IMR-90 (cell line): Measurements from ENCODE around the gene ABHD17B. TPM values are rescaled to one million over a fixed set of nuclear protein-coding genes. Genes with fewer than 3 reads are reported as not detected.

ENCODE experiments used
- ATAC-seq: fragments of 200-7000 bp; cut with Tn5 transposase; 2 replicates; pipeline ENCODE4 v1.9.1; 2020; ENCODE audit warnings: low read depth, mild to moderate bottlenecking, moderate library complexity
- BruUV-seq: library from RNA; stranded (reverse); fragments of 400-500 nt; replicated peaks from 2 replicates; lab custom pipeline; 2021; lab: Mats Ljungman, UMichigan
- CTCF ChIA-PET: fragments of 300-600 bp; formaldehyde crosslinking; extraction: SDS; loops from one replicate; lab custom pipeline; 2021; ENCODE audit warnings: antibody characterized with exemption; lab: Yijun Ruan, JAX
- POLR2A ChIA-PET: fragments of 300-600 bp; sonication (Branson Sonifier 250); formaldehyde crosslinking; loops from one replicate; lab custom pipeline; 2022; ENCODE audit warnings: antibody characterized with exemption; ENCODE audit not compliant: unreplicated experiment; lab: Charles Lee
- DNase-seq: peaks from one replicate; pipeline ENCODE4 v3.0.0; 2013
- H2AFZ ChIP-seq: replicated peaks from 2 replicates; pipeline ENCODE3; 2013; ENCODE audit warnings: low read length, mild to moderate bottlenecking; ENCODE audit not compliant: poor library complexity
- H2AK5ac ChIP-seq: 2 replicates; pipeline ENCODE4 v1.6.1; 2013; ENCODE audit warnings: low read depth, low read length, inconsistent platforms
- H2AK9ac ChIP-seq: replicated peaks from 2 replicates; pipeline ENCODE3; 2013; ENCODE audit warnings: mild to moderate bottlenecking, low read depth, low read length, moderate library complexity; ENCODE audit not compliant: poor library complexity
- H2BK120ac ChIP-seq: 2 replicates; pipeline ENCODE4 v1.6.1; 2013; ENCODE audit warnings: low read depth, low read length, inconsistent platforms
- H2BK15ac ChIP-seq: 3 replicates; pipeline ENCODE4 v1.6.1; 2013; ENCODE audit warnings: low read depth, low read length, inconsistent platforms
- H2BK20ac ChIP-seq: 2 replicates; pipeline ENCODE4 v1.6.1; 2013; ENCODE audit warnings: low read depth, mild to moderate bottlenecking, inconsistent platforms, low read length, moderate library complexity
- H2BK5ac ChIP-seq: 2 replicates; pipeline ENCODE4 v1.6.1; 2013; ENCODE audit warnings: mild to moderate bottlenecking, low read depth, low read length, inconsistent platforms; ENCODE audit not compliant: poor library complexity, severe bottlenecking
- H3K14ac ChIP-seq: replicated peaks from 2 replicates; pipeline ENCODE4 v1.6.1; 2013; ENCODE audit warnings: low read depth, low read length, inconsistent platforms
- H3K18ac ChIP-seq: 2 replicates; pipeline ENCODE4 v1.6.1; 2013; ENCODE audit warnings: low read depth, low read length, control low read depth
- H3K23ac ChIP-seq: 2 replicates; pipeline ENCODE4 v1.6.1; 2013; ENCODE audit warnings: low read depth, low read length, inconsistent platforms
- H3K27ac ChIP-seq: 2 replicates; pipeline ENCODE4 v1.5.1; 2013; ENCODE audit warnings: mild to moderate bottlenecking, control low read depth, low read length; ENCODE audit not compliant: insufficient read depth
- H3K27me3 ChIP-seq: 2 replicates; pipeline ENCODE4 v1.6.1; 2013; ENCODE audit warnings: low read length; ENCODE audit not compliant: control insufficient read depth, insufficient read depth
- H3K36me3 ChIP-seq: 2 replicates; pipeline ENCODE4 v1.6.1; 2013; ENCODE audit warnings: low read length, mixed read lengths; ENCODE audit not compliant: control insufficient read depth, insufficient read depth
- H3K4ac ChIP-seq: 2 replicates; pipeline ENCODE4 v1.6.1; 2013; ENCODE audit warnings: low read depth, low read length, inconsistent platforms
- H3K4me1 ChIP-seq: 2 replicates; pipeline ENCODE4 v1.6.1; 2013; ENCODE audit warnings: low read length, mixed read lengths; ENCODE audit not compliant: control insufficient read depth, insufficient read depth
- H3K4me2 ChIP-seq: 2 replicates; pipeline ENCODE4 v1.6.1; 2013; ENCODE audit warnings: low read depth, mild to moderate bottlenecking, control low read depth, low read length, moderate library complexity
- H3K4me3 ChIP-seq: 2 replicates; pipeline ENCODE4 v1.5.1; 2013; ENCODE audit warnings: low read depth, mild to moderate bottlenecking, control low read depth, low read length, moderate library complexity; ENCODE audit not compliant: insufficient read depth
- H3K56ac ChIP-seq: 2 replicates; pipeline ENCODE4 v1.6.1; 2013; ENCODE audit warnings: low read length, inconsistent platforms; ENCODE audit not compliant: insufficient read depth; ENCODE audit errors: extremely low read depth
- H3K79me1 ChIP-seq, 2 experiments: 2 replicates each; pipeline ENCODE4 v1.6.1; 2013; ENCODE audit warnings: low read length in 2 of 2, inconsistent platforms in 1 of 2, low read depth in 1 of 2
- H3K9ac ChIP-seq: 2 replicates; pipeline ENCODE4 v1.6.1; 2013; ENCODE audit warnings: low read depth, low read length, control low read depth
- H3K9me1 ChIP-seq: 2 replicates; pipeline ENCODE4 v1.6.1; 2013; ENCODE audit warnings: low read length, inconsistent platforms; ENCODE audit not compliant: insufficient read depth
- H3K9me3 ChIP-seq: 2 replicates; pipeline ENCODE4 v1.6.1; 2013; ENCODE audit warnings: low read length; ENCODE audit not compliant: control insufficient read depth, insufficient read depth
- H4K20me1 ChIP-seq: 2 replicates; pipeline ENCODE4 v1.6.1; 2013; ENCODE audit warnings: low read length, inconsistent platforms; ENCODE audit not compliant: insufficient read depth
- H4K5ac ChIP-seq: 2 replicates; pipeline ENCODE4 v1.6.1; 2013; ENCODE audit warnings: mild to moderate bottlenecking, low read depth, low read length, control low read depth
- H4K8ac ChIP-seq, 2 experiments: 2 replicates each; pipeline ENCODE4 v1.6.1; 2013; ENCODE audit warnings: low read depth in 2 of 2, low read length in 2 of 2, control low read depth in 1 of 2, inconsistent platforms in 1 of 2
- H4K91ac ChIP-seq: 2 replicates; pipeline ENCODE4 v1.6.1; 2013; ENCODE audit warnings: low read depth, low read length, inconsistent platforms; ENCODE audit not compliant: insufficient read depth
- MAZ ChIP-seq: IDR thresholded peaks from 2 replicates; pipeline ENCODE4 v1.6.1; 2012; ENCODE audit warnings: low read depth, mild to moderate bottlenecking, low read length, improper control_type of control experiment, moderate library complexity, borderline replicate concordance
- MXI1 ChIP-seq: IDR thresholded peaks from 2 replicates; pipeline ENCODE4 v1.6.1; 2012; ENCODE audit warnings: low read depth, mild to moderate bottlenecking, low read length, moderate library complexity, borderline replicate concordance
- NFE2L2 ChIP-seq: fragments of 150-350 bp; IDR thresholded peaks from 2 replicates; pipeline ENCODE4 v1.6.1; 2016; ENCODE audit warnings: low read depth, mild to moderate bottlenecking, low read length
- RFX5 ChIP-seq: IDR thresholded peaks from 2 replicates; pipeline ENCODE4 v1.8.0; 2012; ENCODE audit warnings: low read depth, mild to moderate bottlenecking, low read length, moderate library complexity
- WGBS, 2 experiments: methylation state at CpG; one replicate each; pipeline versions ENCODE4 v1.1.5 to v1.1.7; 2013; ENCODE audit warnings: missing lambda C conversion rate in 2 of 2; ENCODE audit not compliant: insufficient read length in 1 of 2; ENCODE audit errors: extremely low coverage in 2 of 2; 5-methylcytosine and 5-hydroxymethylcytosine counted together
- dilution Hi-C: fragments of 300-500 bp; cut with HindIII; formaldehyde crosslinking; loops from one replicate; pipeline ENCODE4 v1.14.3; 2018; ENCODE audit warnings: low sequenced_read_pairs; ENCODE audit not compliant: unreplicated experiment
- in situ Hi-C: fragments of 300-500 bp; cut with MboI; formaldehyde crosslinking; loops from 3 replicates; pipeline ENCODE4 v1.14.3; 2019; ENCODE audit warnings: low sequenced_read_pairs, inconsistent platforms, mixed read lengths
- intact Hi-C: fragments of 100-400 bp; cut with micrococcal nuclease; formaldehyde crosslinking; loops from 2 replicates; pipeline ENCODE4 v1.10.0; 2022
- polyA plus RNA-seq, 3 experiments: library from polyadenylated mRNA; depleted of rRNA; stranded (reverse); fragments of >200 nt; gene quantifications; 2 replicates each; pipeline ENCODE4 v1.2.3, GENCODE V29; 2012; ENCODE audit warnings: low replicate concordance in 1 of 3
- total RNA-seq: library from RNA; depleted of rRNA; stranded (reverse); fragments of >200 nt; gene quantifications from 2 replicates; pipeline ENCODE4 v1.2.3, GENCODE V29; 2012
- TF ChIP-seq, protein P1 (sequence below): fragments of 150-350 bp; IDR thresholded peaks from 2 replicates; pipeline ENCODE4 v1.6.1; 2017; ENCODE audit warnings: mild to moderate bottlenecking, antibody characterized with exemption, low read length, low read depth
- TF ChIP-seq, protein P2 (sequence below): fragments of 150-350 bp; IDR thresholded peaks from 2 replicates; pipeline ENCODE4 v1.6.1; 2016; ENCODE audit warnings: low read depth, mild to moderate bottlenecking, low read length, moderate library complexity, borderline replicate concordance

The ABHD17B gene
- total and polyA plus RNA-seq, 2 of the 4 experiments (the other 2 are of a cell fraction) = 7.5 to 16.8 TPM

DNA sequence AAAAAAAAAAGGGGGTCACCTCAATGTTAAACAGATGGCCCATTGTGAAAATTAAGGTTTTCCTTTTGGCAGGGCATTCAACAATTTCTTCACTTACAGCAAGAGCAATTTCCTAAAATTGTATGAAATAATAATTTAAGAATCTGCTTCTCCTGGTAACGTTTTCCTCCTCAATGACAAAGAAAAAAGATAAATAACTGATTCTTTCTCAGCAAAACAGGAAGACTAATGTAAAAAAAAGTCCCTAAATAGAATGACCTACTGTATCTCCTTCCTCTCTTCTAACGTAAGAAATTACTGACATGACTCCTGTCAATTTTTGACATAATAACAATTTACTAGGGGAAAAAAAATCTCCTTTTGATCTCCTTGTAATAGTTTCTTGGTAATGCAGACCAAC, 25.5 kb downstream of the ABHD17B start:
- in situ Hi-C loops = no loop called here
- dilution Hi-C loops = no loop called here
- H3K27me3 ChIP-seq = no peaks in the 10 kb centered on the region
- H3K4me1 ChIP-seq = 0 out of 2 replicates have a peak, but pooled peaks cover 1% of the 10 kb centered on the region
- H4K5ac ChIP-seq = no peak overlapping the region
- no peak overlapping the region for H3K4me3 ChIP-seq
- H3K56ac ChIP-seq = no peak overlapping the region
- peaks cover 10 to 15% of the 10 kb centered on the region in 2 experiments; a peak in 2 of 4 replicates for H3K79me1 ChIP-seq
- peaks cover 4% of the 10 kb centered on the region for H4K20me1 ChIP-seq
- no peak overlapping the region for H3K18ac ChIP-seq
- no TSS peak for BruUV-seq
- H3K4me2 ChIP-seq = no peak overlapping the region
- H2BK5ac ChIP-seq = no peak overlapping the region
- no peak for ATAC-seq
- no peak overlapping the region for H3K9ac ChIP-seq
- no peak for DNase-seq
- H3K4ac ChIP-seq = no peak overlapping the region
- H3K9me1 ChIP-seq = no peaks in the 10 kb centered on the region; the same call in 1 of the 2 replicates
- intact Hi-C loops = no loop called here
- POLR2A ChIA-PET = no interaction called here
- TF ChIP-seq, protein P1, sequence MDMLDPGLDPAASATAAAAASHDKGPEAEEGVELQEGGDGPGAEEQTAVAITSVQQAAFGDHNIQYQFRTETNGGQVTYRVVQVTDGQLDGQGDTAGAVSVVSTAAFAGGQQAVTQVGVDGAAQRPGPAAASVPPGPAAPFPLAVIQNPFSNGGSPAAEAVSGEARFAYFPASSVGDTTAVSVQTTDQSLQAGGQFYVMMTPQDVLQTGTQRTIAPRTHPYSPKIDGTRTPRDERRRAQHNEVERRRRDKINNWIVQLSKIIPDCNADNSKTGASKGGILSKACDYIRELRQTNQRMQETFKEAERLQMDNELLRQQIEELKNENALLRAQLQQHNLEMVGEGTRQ = no peak
- TF ChIP-seq MAZ = no peak
- TF ChIP-seq RFX5 = no peak
- no peak for TF ChIP-seq MXI1
- TF ChIP-seq, protein P2, sequence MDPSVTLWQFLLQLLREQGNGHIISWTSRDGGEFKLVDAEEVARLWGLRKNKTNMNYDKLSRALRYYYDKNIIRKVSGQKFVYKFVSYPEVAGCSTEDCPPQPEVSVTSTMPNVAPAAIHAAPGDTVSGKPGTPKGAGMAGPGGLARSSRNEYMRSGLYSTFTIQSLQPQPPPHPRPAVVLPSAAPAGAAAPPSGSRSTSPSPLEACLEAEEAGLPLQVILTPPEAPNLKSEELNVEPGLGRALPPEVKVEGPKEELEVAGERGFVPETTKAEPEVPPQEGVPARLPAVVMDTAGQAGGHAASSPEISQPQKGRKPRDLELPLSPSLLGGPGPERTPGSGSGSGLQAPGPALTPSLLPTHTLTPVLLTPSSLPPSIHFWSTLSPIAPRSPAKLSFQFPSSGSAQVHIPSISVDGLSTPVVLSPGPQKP = no peak
- TF ChIP-seq NFE2L2 = no peak
- H2BK20ac ChIP-seq = no peak overlapping the region
- H3K27ac ChIP-seq = no peak overlapping the region
- H3K9me3 ChIP-seq = peaks cover 3% of the 10 kb centered on the region
- no peak overlapping the region for H4K91ac ChIP-seq
- H3K36me3 ChIP-seq = no peaks in the 10 kb centered on the region
- no peak overlapping the region for H2BK15ac ChIP-seq
- no peak overlapping the region for H3K14ac ChIP-seq
- CTCF ChIA-PET = no interaction called here
- no CpG with 5 or more reads among the region's 2 CpGs for WGBS, 2 experiments
- no peak overlapping the region for H2AK5ac ChIP-seq
- no peak overlapping the region for H2AK9ac ChIP-seq
- H2AFZ ChIP-seq = no peak overlapping the region
- no peak overlapping the region for H3K23ac ChIP-seq
- no peak overlapping the region for H4K8ac ChIP-seq
- no peak overlapping the region for H2BK120ac ChIP-seq
